ENCODE results near the gene CD38. TPM values are rescaled to one million over a fixed set of nuclear protein-coding genes. Genes with fewer than 3 reads are reported as not detected.

Gene CD38
- total RNA-seq, 4 donors from 2014 or later, result 0.26 to 4.6 (median 1.6) TPM

- H3K4me3 ChIP-seq, result no peak overlapping the region
- H3K36me3 ChIP-seq, result no peaks in the 10 kb centered on the region
- intact Hi-C loops (cut with DNase I; ENCODE audit: low total_unique reads), result no loop called here
- no peaks in the 10 kb centered on the region for H3K9me3 ChIP-seq
- TF ChIP-seq CTCF (IDR thresholded peaks at IDR 0.05) (no peak), POLR2A (IDR thresholded peaks at IDR 0.05) (no peak)
- no peaks in the 10 kb centered on the region for H3K4me1 ChIP-seq
- no peak for DNase-seq
- no peak overlapping the region for H3K27ac ChIP-seq
- no peaks in the 10 kb centered on the region for H3K27me3 ChIP-seq
These were observed 69.6 kb downstream of the CD38 start for GRCh38 chr4:15847746-15848145.

DNA sequence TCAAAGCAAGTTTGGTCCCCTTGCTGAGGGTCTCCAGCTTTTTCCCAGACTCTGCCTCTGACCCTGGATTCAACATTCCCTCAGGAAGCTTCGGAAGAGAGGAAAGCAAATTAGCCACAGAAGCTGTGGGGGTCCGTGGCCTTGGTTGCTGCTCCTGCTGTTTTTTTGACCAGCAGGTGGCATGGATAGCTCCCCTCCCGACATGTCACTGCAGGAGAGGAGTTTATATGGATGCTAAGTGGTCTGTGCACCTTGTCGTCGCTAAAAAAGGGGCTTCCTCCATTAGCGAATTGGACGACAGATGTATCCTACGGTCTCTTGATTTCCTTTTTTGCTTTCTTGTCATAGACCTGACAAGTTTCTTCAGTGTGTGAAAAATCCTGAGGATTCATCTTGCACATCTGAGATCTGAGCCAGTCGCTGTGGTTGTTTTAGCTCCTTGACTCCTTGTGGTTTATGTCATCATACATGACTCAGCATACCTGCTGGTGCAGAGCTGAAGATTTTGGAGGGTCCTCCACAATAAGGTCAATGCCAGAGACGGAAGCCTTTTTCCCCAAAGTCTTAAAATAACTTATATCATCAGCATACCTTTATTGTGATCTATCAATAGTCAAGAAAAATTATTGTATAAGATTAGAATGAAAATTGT, 70.2 kb downstream of the CD38 start:
- TF ChIP-seq POLR2A (IDR thresholded peaks at IDR 0.05), result no peak
- no peak for TF ChIP-seq CTCF (IDR thresholded peaks at IDR 0.05)
- intact Hi-C loops (cut with DNase I; ENCODE audit: low total_unique reads), result no loop called here
- DNase-seq, result no peak

GRCh38 chr4:15851969-15852368, 73.8 kb downstream of the CD38 start:
- no peak for TF ChIP-seq POLR2A (IDR thresholded peaks at IDR 0.05)
- no peak for TF ChIP-seq CTCF (IDR thresholded peaks at IDR 0.05)
- no peaks in the 10 kb centered on the region for H3K9me3 ChIP-seq
- no peak overlapping the region for H3K27ac ChIP-seq
- no peaks in the 10 kb centered on the region for H3K27me3 ChIP-seq
- intact Hi-C loops (cut with DNase I; ENCODE audit: low total_unique reads), result no loop called here
- no peaks in the 10 kb centered on the region for H3K4me1 ChIP-seq
- H3K4me3 ChIP-seq, result no peak overlapping the region
- H3K36me3 ChIP-seq, result no peaks in the 10 kb centered on the region
- no peak for DNase-seq

More for the DNA sequence above, 70.2 kb downstream of the CD38 start:
- H3K9me3 ChIP-seq, result no peaks in the 10 kb centered on the region
- no peak overlapping the region for H3K4me3 ChIP-seq
- no peaks in the 10 kb centered on the region for H3K4me1 ChIP-seq
- no peaks in the 10 kb centered on the region for H3K27me3 ChIP-seq
- H3K27ac ChIP-seq, result no peak overlapping the region
- H3K36me3 ChIP-seq, result no peaks in the 10 kb centered on the region

DNA sequence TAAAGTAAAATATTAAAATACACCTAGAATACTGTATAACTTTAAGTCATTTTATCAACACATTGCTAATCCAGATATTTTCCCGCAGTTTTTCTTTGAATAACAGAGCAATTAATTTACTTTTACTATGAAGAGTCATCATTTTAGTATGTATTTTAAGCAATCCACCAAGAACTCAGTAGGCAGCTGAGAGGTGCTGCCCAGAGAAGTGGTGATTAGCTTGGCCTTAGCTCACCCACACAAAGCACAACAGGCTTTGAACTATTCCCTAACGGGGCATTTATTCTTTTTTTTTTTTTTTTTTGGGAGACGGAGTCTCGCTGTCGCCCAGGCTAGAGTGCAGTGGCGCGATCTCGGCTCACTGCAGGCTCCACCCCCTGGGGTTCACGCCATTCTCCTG, 74.4 kb downstream of the CD38 start:
- Histone ChIP-seq H3K9me3 (no peaks in the 10 kb centered on the region), H3K27ac (no peak overlapping the region), H3K4me1 (no peaks in the 10 kb centered on the region), H3K27me3 (no peaks in the 10 kb centered on the region), H3K4me3 (no peak overlapping the region), H3K36me3 (no peaks in the 10 kb centered on the region)
- no peak for TF ChIP-seq POLR2A (IDR thresholded peaks at IDR 0.05)
- no peak for TF ChIP-seq CTCF (IDR thresholded peaks at IDR 0.05)
- intact Hi-C loops (cut with DNase I; ENCODE audit: low total_unique reads), result no loop called here
- no peak for DNase-seq

- no peak overlapping the region for H3K27ac ChIP-seq
- no peaks in the 10 kb centered on the region for H3K27me3 ChIP-seq
- H3K4me1 ChIP-seq, result no peaks in the 10 kb centered on the region
- no peaks in the 10 kb centered on the region for H3K36me3 ChIP-seq
- no peak overlapping the region for H3K4me3 ChIP-seq
- TF ChIP-seq CTCF (IDR thresholded peaks at IDR 0.05), result no peak
- no peak for TF ChIP-seq POLR2A (IDR thresholded peaks at IDR 0.05)
- no peaks in the 10 kb centered on the region for H3K9me3 ChIP-seq
- intact Hi-C loops (cut with DNase I; ENCODE audit: low total_unique reads), result no loop called here
- DNase-seq, result no peak
These were observed 75.2 kb downstream of the CD38 start for GRCh38 chr4:15853345-15853744.
